GM19467 (cell line): ENCODE results near the gene SERINC4.

ENCODE experiments used
- ATAC-seq: cut with Tn5 transposase; IDR thresholded peaks from one replicate; pipeline ENCODE4 v1.9.1; 2021; ENCODE audit warnings: mild to moderate bottlenecking, moderate library complexity; ENCODE audit not compliant: unreplicated experiment

SERINC4 gene

DNA sequence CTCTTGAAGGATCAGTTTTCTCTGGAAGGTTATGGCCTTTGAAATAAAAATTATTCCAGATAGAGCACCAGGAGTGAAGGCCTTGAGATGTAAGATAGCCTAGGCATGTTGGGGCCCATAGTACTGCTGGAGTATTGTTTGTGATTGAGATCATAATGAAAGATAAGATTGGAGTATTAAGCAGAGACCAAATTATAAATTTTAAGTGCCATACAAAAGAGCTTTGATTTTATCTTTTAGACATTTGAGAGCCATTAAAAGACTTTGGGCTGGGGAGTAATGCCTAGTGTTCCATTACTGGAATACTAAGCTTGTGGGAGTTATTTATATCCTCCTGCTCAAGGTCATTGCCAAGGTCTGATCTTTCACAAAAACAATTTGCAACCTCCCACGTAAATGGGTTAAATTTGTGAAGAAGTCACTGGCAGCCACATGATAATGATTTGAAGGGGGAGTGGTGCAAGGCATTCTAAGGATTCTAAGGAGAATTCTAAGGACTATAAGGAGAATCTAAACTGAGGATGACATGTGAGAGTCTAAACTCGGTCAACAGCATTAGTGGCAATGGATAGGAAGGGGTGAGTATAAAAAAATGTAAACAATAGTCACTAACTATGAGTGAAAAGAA is 36.1 kb downstream of the SERINC4 start:
- ATAC-seq, result no peak

DNA sequence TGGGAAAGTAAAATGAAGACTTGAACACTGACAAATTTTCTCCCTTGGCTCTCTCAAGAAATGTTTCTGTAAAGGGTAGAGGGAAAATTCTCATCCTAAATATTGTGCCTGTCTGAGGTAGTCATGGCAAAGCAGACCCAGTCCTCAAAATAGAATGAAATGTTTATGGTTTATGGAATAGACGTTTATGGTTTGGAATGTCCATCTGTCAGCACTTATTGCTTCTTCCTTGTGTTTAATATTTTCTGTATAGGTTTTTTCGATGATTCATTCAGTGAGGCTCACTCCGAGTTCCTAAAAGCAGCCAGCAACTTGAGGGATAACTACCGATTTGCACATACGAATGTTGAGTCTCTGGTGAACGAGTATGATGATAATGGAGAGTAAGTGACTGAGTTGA is 37.2 kb downstream of the SERINC4 start:
- ATAC-seq, result no peak

GRCh38 chr15:43751885-43752284 is 48.1 kb downstream of the SERINC4 start:
- ATAC-seq, result no peak

- ATAC-seq, result no peak
Observed at GRCh38 chr15:43749690-43750345, 50.2 kb downstream of the SERINC4 start.

DNA sequence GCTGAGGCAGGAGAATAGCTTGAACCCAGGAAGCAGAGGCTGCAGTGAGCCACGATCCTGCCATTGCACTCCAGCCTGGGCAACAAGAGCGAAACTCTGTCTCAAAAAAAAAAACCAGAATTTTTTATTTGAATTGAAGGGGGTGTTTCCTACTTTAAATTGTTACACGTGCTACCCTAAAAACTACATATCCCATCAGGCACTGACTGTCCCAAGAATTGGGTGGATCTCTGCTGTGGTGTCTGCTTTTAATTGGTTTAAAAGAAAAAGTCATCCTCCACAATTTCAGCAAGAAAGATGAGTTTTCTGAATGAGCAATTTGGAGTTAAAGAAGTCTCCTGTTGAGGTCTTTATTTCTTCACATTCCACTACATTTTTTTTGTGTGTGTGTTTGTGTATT is 51.6 kb downstream of the SERINC4 start:
- no peak for ATAC-seq

DNA sequence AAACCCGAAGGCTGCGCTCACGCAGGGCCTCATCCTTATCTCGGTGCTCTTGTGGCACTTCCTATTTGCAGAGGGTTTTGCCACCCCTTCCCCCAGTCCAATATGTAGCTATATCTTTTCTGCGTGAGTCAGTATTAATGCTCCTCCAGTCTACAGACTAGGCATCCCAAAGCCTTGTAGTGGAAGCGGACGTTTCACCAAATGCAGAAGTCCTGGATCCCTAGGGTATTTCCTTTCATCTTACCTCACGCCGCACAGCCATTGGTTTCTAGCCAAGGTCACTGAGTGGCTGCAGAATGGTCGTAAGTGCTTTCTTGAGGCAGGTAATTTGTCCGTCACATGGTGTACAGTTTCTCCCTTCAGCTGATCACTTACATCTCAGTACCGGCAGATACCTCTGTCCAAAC is 53.1 kb downstream of the SERINC4 start:
- ATAC-seq, result peak; percentile 23

DNA sequence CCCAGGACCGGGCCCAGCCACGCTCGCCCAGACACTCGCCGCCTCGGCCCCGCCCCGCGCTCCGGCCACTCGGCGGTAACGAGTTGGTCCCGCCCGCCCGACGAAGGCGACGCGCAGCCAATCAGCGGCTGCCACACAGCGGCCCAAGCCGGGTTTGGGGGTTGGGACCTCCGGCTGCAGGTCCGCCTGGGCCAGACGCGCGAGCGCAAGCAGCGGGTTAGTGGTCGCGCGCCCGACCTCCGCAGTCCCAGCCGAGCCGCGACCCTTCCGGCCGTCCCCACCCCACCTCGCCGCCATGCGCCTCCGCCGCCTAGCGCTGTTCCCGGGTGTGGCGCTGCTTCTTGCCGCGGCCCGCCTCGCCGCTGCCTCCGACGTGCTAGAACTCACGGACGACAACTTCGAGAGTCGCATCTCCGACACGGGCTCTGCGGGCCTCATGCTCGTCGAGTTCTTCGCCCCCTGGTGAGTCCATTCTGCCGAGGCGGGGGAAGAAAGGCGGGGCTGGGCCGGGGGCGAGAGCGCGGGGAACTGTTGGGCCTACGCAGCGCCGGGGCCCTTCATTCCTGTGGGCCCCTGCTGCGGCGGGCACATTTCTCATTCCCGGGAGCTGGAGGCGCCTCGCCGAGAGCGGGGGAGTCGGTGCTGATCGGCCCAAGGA is 53.6 kb downstream of the SERINC4 start, which contains the start of gene PDIA3:
TSS of gene PDIA3 (plus strand) at position 194 of the 658 bp plus-strand sequence. CDS start at position 296, 102 bp downstream.
- ATAC-seq, result peak; percentile 62
